Panc1 (cell line): ENCODE data around the gene CACNA2D4. TPM values are rescaled to one million over a fixed set of nuclear protein-coding genes. Genes with fewer than 3 reads are reported as not detected.

Experiments
- total RNA-seq: library from RNA; stranded (reverse); gene quantifications from one replicate; pipeline ENCODE4 v1.2.1, GENCODE V29; 2021; ENCODE audit not compliant: unreplicated experiment

The CACNA2D4 gene
- total RNA-seq, 1 experiment from 2014 or later: 0.15 TPM

Other genes starting within 250 kb of the CACNA2D4 start
- 76.0 TPM for gene ADIPOR2, start 227.6 kb downstream of the CACNA2D4 start, total RNA-seq
- not detected for gene LRTM2, start 98.1 kb downstream of the CACNA2D4 start, total RNA-seq
- gene DCP1B, start 85.8 kb upstream of the CACNA2D4 start, total RNA-seq: 4.8 TPM
- gene CACNA1C, start 134.3 kb upstream of the CACNA2D4 start, total RNA-seq: 0.03 TPM